ENCODE data around the gene SLC22A1.
"Not testable (repeated sequence)": the region's sequence is repeated elsewhere in the genome, so short reads cannot be mapped to it uniquely, and the experiment has no call there.

Gene SLC22A1

GRCh38 chr6:160121558-160121957 is at the start of gene SLC22A1:
Gene SLC22A1 (plus strand): TSS chr6:160121815. CDS start chr6:160121936, 121 bp downstream.
- DNase-seq, result no peak

- DNase-seq, result no peak
Measured at GRCh38 chr6:160073272-160073671, 48.3 kb upstream of the SLC22A1 start.

- DNase-seq, result no peak
Measured at GRCh38 chr6:160076009-160076408, 45.6 kb upstream of the SLC22A1 start.

GRCh38 chr6:160077024-160077423 is 44.6 kb upstream of the SLC22A1 start:
- no peak for DNase-seq

- no peak for DNase-seq
Measured at GRCh38 chr6:160077526-160077925, 44.1 kb upstream of the SLC22A1 start.

GRCh38 chr6:160078883-160079685 is 42.5 kb upstream of the SLC22A1 start:
- no peak for DNase-seq

- no peak for DNase-seq
Measured at GRCh38 chr6:160079686-160080043, 42.0 kb upstream of the SLC22A1 start.

GRCh38 chr6:160080097-160080496 is 41.5 kb upstream of the SLC22A1 start:
- no peak for DNase-seq

GRCh38 chr6:160081398-160081797 is 40.2 kb upstream of the SLC22A1 start:
- no peak for DNase-seq

GRCh38 chr6:160082627-160083026 is 39.0 kb upstream of the SLC22A1 start:
- DNase-seq, result no peak

- no peak for DNase-seq
Measured at GRCh38 chr6:160084198-160084776, 37.3 kb upstream of the SLC22A1 start.

- DNase-seq, result no peak
Measured at GRCh38 chr6:160085226-160085625, 36.4 kb upstream of the SLC22A1 start.

- no peak for DNase-seq
Measured at GRCh38 chr6:160085713-160086505, 35.7 kb upstream of the SLC22A1 start.

- no peak for DNase-seq
Measured at GRCh38 chr6:160086754-160087153, 34.9 kb upstream of the SLC22A1 start.

GRCh38 chr6:160088069-160088783 is 33.4 kb upstream of the SLC22A1 start:
- no peak for DNase-seq

GRCh38 chr6:160088784-160089533 is 32.7 kb upstream of the SLC22A1 start:
- DNase-seq, result no peak

- DNase-seq, result no peak
Measured at GRCh38 chr6:160089534-160089897, 32.1 kb upstream of the SLC22A1 start.

- DNase-seq, result not testable (repeated sequence)
Measured at GRCh38 chr6:160090442-160091239, 31.0 kb upstream of the SLC22A1 start.

GRCh38 chr6:160092176-160092575 is 29.4 kb upstream of the SLC22A1 start:
- DNase-seq, result not testable (repeated sequence)

- no peak for DNase-seq
Measured at GRCh38 chr6:160092602-160093001, 29.0 kb upstream of the SLC22A1 start.

GRCh38 chr6:160093061-160093460 is 28.6 kb upstream of the SLC22A1 start:
- no peak for DNase-seq

GRCh38 chr6:160093946-160094345 is 27.7 kb upstream of the SLC22A1 start:
- DNase-seq, result no peak
